ENCODE measurements around the gene METTL8.
A peak's percentile ranks its signal among the peaks of the same experiment; 100 is the strongest.

The METTL8 gene

GRCh38 chr2:171330155-171330956 is 103.4 kb downstream of the METTL8 start:
- H3K4me3 Mint-ChIP-seq, result peak overlapping the region; percentile 68
- DNase-seq (ENCODE audit: low spot score in 2 of 2) (no peak), ATAC-seq (ENCODE audit: low read depth) (peak; percentile 68)
- H3K36me3 Mint-ChIP-seq, result peaks cover 4% of the 10 kb centered on the region
- no peaks in the 10 kb centered on the region for H3K27me3 Mint-ChIP-seq
- peak overlapping the region; percentile 96 for H3K27ac Mint-ChIP-seq
- H3K4me1 Mint-ChIP-seq, result peaks cover 32% of the 10 kb centered on the region
- H3K9me3 Mint-ChIP-seq, result no peaks in the 10 kb centered on the region

DNA sequence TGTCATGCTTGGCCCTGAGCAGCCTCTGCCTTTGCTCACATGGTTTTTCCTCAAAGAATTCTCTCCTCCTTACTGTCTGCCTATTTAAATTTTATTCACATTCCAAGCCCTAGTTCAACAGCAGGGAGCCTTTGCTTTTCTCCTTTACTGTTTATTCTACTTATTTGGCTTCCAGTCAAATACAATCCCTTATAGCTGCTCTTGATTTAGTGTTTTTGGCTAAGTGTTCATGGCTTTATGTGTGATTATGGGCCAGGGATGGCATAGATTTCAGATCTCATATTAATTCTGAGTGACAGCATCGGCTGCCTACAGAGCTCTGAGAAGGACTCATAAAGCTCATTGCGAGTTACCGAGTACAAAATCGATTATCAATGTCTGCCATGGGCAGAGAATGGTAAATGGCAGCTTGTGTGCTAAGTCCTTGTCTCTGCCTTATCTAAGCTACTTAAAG is 106.7 kb downstream of the METTL8 start:
- H3K4me1 Mint-ChIP-seq, result peaks cover 27% of the 10 kb centered on the region
- peaks cover 3% of the 10 kb centered on the region for H3K36me3 Mint-ChIP-seq
- H3K9me3 Mint-ChIP-seq, result no peaks in the 10 kb centered on the region
- ATAC-seq (ENCODE audit: low read depth) (no peak), DNase-seq (ENCODE audit: low spot score in 2 of 2) (no peak)
- H3K27ac Mint-ChIP-seq, result peak overlapping the region; percentile 93
- no peaks in the 10 kb centered on the region for H3K27me3 Mint-ChIP-seq
- peak overlapping the region; percentile 80 for H3K4me3 Mint-ChIP-seq

- H3K27ac Mint-ChIP-seq, result peak overlapping the region; percentile 93
- H3K27me3 Mint-ChIP-seq, result no peaks in the 10 kb centered on the region
- DNase-seq (ENCODE audit: low spot score in 2 of 2), result peak in 1 of 2 donors; percentile 34
- H3K9me3 Mint-ChIP-seq, result no peaks in the 10 kb centered on the region
- H3K4me1 Mint-ChIP-seq, result peaks cover 33% of the 10 kb centered on the region
- peak; percentile 69 for ATAC-seq (ENCODE audit: low read depth)
- H3K36me3 Mint-ChIP-seq, result peaks cover 5% of the 10 kb centered on the region
- H3K4me3 Mint-ChIP-seq, result peak overlapping the region; percentile 80
Measured at GRCh38 chr2:171325886-171326585, 107.8 kb downstream of the METTL8 start.

DNA sequence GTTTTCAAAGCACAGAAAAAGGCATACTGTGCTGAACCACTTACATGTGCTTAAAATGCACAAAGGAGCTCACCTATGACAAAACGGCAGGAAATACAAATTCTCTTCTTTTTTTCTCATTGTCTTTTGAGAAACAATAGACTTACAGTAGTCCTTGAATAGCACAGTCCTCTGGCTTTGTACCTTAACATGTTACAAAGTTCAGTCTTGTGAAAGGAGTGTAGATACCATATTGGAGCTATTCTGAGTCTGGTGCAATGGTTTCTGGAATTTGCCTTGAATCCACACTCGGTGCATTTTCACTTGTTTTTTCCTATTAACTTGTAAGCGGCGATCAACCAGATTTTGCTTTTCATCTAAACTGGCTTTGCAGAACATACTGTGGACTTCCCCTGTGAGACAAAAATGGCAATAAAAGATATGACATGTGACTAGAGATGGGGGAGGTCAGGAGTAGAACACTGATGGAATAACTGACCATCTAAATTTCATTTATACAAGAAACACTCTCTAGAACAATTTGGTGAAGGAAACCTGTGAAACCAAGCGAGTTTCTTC is 109.7 kb downstream of the METTL8 start:
- Mint-ChIP-seq H3K9me3 (no peaks in the 10 kb centered on the region), H3K27ac (peak overlapping the region; percentile 93), H3K36me3 (peaks cover 10% of the 10 kb centered on the region), H3K4me1 (peaks cover 46% of the 10 kb centered on the region), H3K4me3 (peak overlapping the region; percentile 80), H3K27me3 (no peaks in the 10 kb centered on the region)
- peak in 1 of 2 donors; percentile 29 for DNase-seq (ENCODE audit: low spot score in 2 of 2)
- ATAC-seq (ENCODE audit: low read depth), result peak; percentile 39

DNA sequence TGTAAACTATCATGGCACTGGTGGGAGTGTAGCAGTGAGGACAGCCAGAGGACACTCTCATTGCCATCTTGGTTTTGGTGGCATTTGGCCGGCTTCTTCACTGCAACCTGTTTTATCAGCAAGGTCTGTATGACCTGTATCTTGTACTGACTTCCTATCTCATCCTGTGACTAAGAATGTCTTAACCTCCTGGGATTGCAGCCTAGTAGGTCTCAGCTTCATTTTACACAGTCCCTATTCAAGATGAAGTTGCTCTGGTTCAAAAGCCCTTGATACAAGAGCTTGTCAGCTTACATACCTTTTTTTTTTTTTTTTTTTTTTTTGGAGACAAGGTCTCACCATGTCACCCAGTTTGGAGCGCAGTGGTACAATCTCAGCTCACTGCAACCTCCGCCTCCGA is 110.9 kb downstream of the METTL8 start:
- Mint-ChIP-seq H3K4me3 (peak overlapping the region; percentile 80), H3K36me3 (peaks cover 9% of the 10 kb centered on the region), H3K27me3 (no peaks in the 10 kb centered on the region), H3K9me3 (no peaks in the 10 kb centered on the region), H3K4me1 (peaks cover 57% of the 10 kb centered on the region), H3K27ac (peak overlapping the region; percentile 93)
- no peak for DNase-seq (ENCODE audit: low spot score in 2 of 2)
- ATAC-seq (ENCODE audit: low read depth), result no peak

DNA sequence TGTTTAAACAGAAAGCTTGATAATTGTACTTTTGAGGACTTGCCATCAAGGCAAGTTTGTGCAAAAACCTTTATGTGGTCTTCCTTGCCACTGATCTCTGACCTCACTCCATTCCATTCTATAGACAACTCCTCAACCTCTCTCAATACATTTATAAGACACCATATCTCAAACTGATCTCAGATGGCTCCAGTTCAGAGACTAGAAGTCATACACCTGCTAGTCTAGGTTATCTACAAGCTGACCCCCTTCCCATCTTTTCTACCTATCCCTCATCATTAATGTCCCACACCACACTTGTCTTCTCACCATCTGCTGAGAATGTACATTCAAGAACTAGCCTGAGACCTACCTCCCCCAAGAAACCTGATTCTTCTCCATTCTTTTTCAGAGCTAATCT is 113.1 kb downstream of the METTL8 start:
- Mint-ChIP-seq H3K27me3 (no peaks in the 10 kb centered on the region), H3K4me1 (peaks cover 54% of the 10 kb centered on the region), H3K36me3 (peaks cover 9% of the 10 kb centered on the region), H3K4me3 (peak overlapping the region; percentile 67), H3K9me3 (no peaks in the 10 kb centered on the region), H3K27ac (peak overlapping the region; percentile 97)
- DNase-seq (ENCODE audit: low spot score in 2 of 2) (no peak), ATAC-seq (ENCODE audit: low read depth) (no peak)

GRCh38 chr2:171320208-171320621 is 113.6 kb downstream of the METTL8 start:
- H3K36me3 Mint-ChIP-seq, result peaks cover 9% of the 10 kb centered on the region
- no peaks in the 10 kb centered on the region for H3K27me3 Mint-ChIP-seq
- H3K4me3 Mint-ChIP-seq, result peak overlapping the region; percentile 80
- ATAC-seq (ENCODE audit: low read depth) (no peak), DNase-seq (ENCODE audit: low spot score in 2 of 2) (no peak)
- no peaks in the 10 kb centered on the region for H3K9me3 Mint-ChIP-seq
- H3K4me1 Mint-ChIP-seq, result peaks cover 54% of the 10 kb centered on the region
- peak overlapping the region; percentile 97 for H3K27ac Mint-ChIP-seq

DNA sequence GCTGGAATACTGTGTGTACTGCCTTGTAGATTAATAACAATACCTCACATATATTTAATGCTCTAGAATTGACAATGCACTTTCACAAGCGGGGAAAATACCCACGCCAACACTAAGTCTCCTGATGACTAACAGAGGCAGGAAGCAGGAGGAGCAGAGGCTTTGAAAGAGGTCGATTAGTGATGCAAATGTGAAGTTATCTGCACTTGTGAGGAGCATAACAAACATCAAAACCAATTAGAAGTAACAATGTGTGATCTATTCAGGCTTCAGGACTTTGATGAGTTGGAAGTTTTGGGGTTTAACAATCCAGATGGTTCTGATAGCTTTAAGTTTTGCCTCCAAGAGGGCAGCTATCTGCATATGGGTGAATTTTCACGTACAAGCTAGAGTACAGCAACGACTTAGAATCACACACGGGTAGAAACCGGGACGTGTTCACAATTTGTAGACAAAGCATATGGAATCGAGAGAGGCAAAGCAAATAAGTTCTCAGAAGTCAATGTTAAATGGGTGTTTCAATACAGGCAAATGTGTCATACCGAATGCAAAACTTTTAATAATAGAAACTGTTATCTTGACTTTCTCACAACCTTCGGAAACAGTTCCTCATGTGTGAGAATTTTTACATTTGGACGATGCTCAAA is 114.5 kb downstream of the METTL8 start:
- peak overlapping the region; percentile 80 for H3K4me3 Mint-ChIP-seq
- H3K27me3 Mint-ChIP-seq, result no peaks in the 10 kb centered on the region
- ATAC-seq (ENCODE audit: low read depth) (peak; percentile 51), DNase-seq (ENCODE audit: low spot score in 2 of 2) (no peak)
- H3K27ac Mint-ChIP-seq, result peak overlapping the region; percentile 97
- peaks cover 59% of the 10 kb centered on the region for H3K4me1 Mint-ChIP-seq
- peaks cover 11% of the 10 kb centered on the region for H3K36me3 Mint-ChIP-seq
- no peaks in the 10 kb centered on the region for H3K9me3 Mint-ChIP-seq

DNA sequence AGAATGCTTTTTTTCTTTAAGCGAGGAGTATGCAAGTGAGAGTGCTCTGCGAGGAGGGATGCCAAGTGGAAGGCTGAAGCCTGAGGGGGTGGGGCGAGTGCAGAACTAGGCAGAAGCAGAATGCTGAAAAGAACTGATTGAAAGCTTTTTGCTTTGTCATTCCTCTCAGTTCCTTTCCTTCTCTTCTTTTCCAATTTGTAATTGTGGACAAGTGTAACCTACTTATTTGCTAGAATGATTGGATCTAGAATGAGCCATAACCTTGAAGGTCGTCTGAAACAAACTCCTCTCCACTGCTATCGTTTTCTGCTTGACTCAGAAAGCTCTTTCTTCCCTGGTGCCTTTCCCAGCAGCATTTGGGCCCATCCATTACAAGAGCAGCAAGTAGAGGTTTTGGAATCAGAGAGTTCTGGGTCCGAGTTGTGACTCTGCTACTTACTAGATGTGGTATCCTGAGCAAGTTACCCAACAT is 115.3 kb downstream of the METTL8 start:
- Mint-ChIP-seq H3K4me3 (peak overlapping the region; percentile 80), H3K27me3 (no peaks in the 10 kb centered on the region), H3K27ac (peak overlapping the region; percentile 97), H3K9me3 (no peaks in the 10 kb centered on the region), H3K36me3 (peaks cover 10% of the 10 kb centered on the region), H3K4me1 (peaks cover 58% of the 10 kb centered on the region)
- no peak for DNase-seq (ENCODE audit: low spot score in 2 of 2)
- ATAC-seq (ENCODE audit: low read depth), result no peak

GRCh38 chr2:171317492-171318125 is 116.2 kb downstream of the METTL8 start:
- no peak for DNase-seq (ENCODE audit: low spot score in 2 of 2)
- H3K4me3 Mint-ChIP-seq, result peak overlapping the region; percentile 16
- peak overlapping the region; percentile 97 for H3K27ac Mint-ChIP-seq
- no peaks in the 10 kb centered on the region for H3K9me3 Mint-ChIP-seq
- H3K4me1 Mint-ChIP-seq, result peaks cover 52% of the 10 kb centered on the region
- no peaks in the 10 kb centered on the region for H3K27me3 Mint-ChIP-seq
- H3K36me3 Mint-ChIP-seq, result peaks cover 9% of the 10 kb centered on the region
- ATAC-seq (ENCODE audit: low read depth), result peak; percentile 45

DNA sequence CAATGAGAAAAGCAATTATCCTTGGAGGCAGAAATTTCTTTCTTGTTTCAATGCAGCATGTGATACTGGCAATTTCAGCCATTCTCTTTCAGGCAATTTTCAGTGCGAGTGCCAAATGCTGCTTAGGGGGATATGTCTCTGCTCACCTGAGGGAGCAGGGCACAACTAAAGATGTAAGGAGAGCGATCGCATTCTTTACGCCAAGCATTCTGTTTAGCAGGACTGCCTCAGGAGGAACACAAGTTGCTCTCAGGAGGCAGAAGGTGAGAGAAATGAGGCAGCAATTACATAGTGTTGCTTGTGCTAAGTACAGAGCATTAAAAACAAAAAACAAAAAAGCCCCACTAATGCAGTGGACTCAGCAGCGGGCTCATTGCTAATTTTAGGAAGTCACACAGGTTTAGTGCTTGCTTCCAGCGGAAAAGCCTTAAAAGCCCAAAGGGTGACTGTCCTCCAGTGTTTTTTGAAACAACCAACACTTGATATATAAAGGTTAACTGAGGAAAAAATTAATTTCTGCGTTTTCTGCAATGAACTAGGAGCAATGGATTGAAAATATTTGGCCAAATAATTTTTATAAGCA is 116.9 kb downstream of the METTL8 start:
- Mint-ChIP-seq H3K9me3 (peaks cover 2% of the 10 kb centered on the region), H3K27ac (peak overlapping the region; percentile 97), H3K27me3 (no peaks in the 10 kb centered on the region), H3K4me1 (peaks cover 52% of the 10 kb centered on the region), H3K36me3 (peaks cover 11% of the 10 kb centered on the region), H3K4me3 (no peak overlapping the region)
- DNase-seq (ENCODE audit: low spot score in 2 of 2), result no peak
- ATAC-seq (ENCODE audit: low read depth), result no peak

GRCh38 chr2:171316220-171316619 is 117.6 kb downstream of the METTL8 start:
- Mint-ChIP-seq H3K9me3 (peaks cover 4% of the 10 kb centered on the region), H3K4me1 (peaks cover 48% of the 10 kb centered on the region), H3K27ac (peak overlapping the region; percentile 97), H3K4me3 (no peak overlapping the region), H3K36me3 (peaks cover 16% of the 10 kb centered on the region), H3K27me3 (no peaks in the 10 kb centered on the region)
- no peak for DNase-seq (ENCODE audit: low spot score in 2 of 2)
- ATAC-seq (ENCODE audit: low read depth), result no peak

GRCh38 chr2:171315781-171316180 is 118.0 kb downstream of the METTL8 start:
- Mint-ChIP-seq H3K4me3 (no peak overlapping the region), H3K4me1 (peaks cover 43% of the 10 kb centered on the region), H3K9me3 (peaks cover 6% of the 10 kb centered on the region), H3K27ac (peak overlapping the region; percentile 97), H3K27me3 (no peaks in the 10 kb centered on the region), H3K36me3 (peaks cover 16% of the 10 kb centered on the region)
- DNase-seq (ENCODE audit: low spot score in 2 of 2) (no peak), ATAC-seq (ENCODE audit: low read depth) (no peak)

Data from memory B cell (primary cell).